Measurements from ENCODE around the gene CLSTN2.

- TF ChIP-seq MXI1 (IDR thresholded peaks at IDR 0.05; ENCODE audit: borderline replicate concordance, low read depth, low read length), result no peak
- TF ChIP-seq CTCF (conservative IDR thresholded peaks at IDR 0.05; ENCODE audit: low read depth, low read length), result no peak
- TF ChIP-seq MAFK (IDR thresholded peaks at IDR 0.05; ENCODE audit: low read depth, low read length), result no peak
Observed at GRCh38 chr3:140224307-140224706, 289.3 kb downstream of the CLSTN2 start.

Data from IMR-90 (cell line).